Activated CD8-positive, alpha-beta memory T cell treated with anti-CD3 and anti-CD28 coated beads, Interleukin-2, amount 50 U/mL, for 24 hours (primary cell): ENCODE measurements around the gene ABLIM2.

Experiments used
- DNase-seq: peaks from one replicate; pipeline ENCODE4 v3.0.0-alpha.2; 2020; ENCODE audit errors: extremely low read depth

Gene ABLIM2

GRCh38 chr4:8192748-8193738, 34.4 kb upstream of the ABLIM2 start:
- no peak for DNase-seq

DNA sequence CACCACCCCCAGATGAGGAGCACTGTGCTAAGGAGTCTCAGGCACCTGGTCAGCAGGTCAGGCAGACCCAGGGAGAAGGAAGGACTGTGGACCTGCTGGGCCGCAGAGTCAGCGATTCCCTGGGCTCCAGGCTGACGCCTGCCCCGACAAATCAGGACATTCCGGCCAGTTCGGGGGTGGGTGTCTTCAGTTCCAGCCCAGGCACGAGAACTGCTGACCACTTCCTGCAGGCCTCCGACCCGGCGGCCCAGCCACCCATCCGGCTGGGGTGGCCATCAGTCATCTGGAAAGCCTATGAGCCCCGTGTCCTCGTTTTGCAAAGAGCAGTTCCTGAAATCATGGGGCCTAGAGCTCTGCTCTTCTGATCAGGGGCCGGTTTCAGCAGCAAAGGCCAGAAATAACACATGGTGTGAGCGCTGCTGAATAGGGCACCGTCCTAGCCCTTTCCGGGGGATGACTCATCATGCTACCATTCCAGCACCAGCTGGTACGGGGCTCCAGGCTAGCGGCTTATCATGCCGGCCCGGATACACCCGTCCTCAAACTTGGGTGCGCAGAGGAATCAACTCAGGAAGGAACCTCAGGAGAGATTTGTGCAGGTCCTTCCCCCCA, 32.6 kb upstream of the ABLIM2 start:
- no peak for DNase-seq

GRCh38 chr4:8189551-8190466, 31.2 kb upstream of the ABLIM2 start:
- no peak for DNase-seq

GRCh38 chr4:8188743-8189550, 30.3 kb upstream of the ABLIM2 start:
- no peak for DNase-seq

- no peak for DNase-seq
Observed at GRCh38 chr4:8188085-8188484, 29.5 kb upstream of the ABLIM2 start.

- no peak for DNase-seq
Observed at GRCh38 chr4:8185930-8186329, 27.3 kb upstream of the ABLIM2 start.

- DNase-seq = no peak
Observed at GRCh38 chr4:8185295-8185694, 26.7 kb upstream of the ABLIM2 start.

- DNase-seq = no peak
Observed at GRCh38 chr4:8184061-8184460, 25.4 kb upstream of the ABLIM2 start.

GRCh38 chr4:8182858-8183725, 24.5 kb upstream of the ABLIM2 start:
- DNase-seq = no peak

GRCh38 chr4:8182294-8182693, 23.7 kb upstream of the ABLIM2 start:
- no peak for DNase-seq

DNA sequence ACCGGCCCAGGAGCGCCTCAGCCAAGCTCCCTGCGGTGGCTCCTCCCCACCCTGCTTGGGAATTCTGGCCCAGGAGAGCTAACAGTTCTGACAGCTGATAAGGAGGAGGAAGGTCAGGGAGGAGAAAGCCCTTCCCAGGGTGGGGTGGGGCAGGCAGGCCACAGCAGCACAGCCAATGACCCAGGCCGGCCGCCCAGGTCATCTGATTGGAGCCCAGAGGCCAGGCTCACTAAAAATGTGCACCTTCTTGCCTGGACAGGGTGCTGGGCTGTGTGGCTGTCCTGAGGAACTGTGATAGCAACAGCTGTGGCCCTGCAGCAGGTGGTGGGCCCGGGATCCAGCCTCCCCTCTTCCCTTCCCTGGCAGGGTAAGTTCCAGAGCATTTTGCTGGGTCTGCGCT, 23.2 kb upstream of the ABLIM2 start:
- DNase-seq = no peak

DNA sequence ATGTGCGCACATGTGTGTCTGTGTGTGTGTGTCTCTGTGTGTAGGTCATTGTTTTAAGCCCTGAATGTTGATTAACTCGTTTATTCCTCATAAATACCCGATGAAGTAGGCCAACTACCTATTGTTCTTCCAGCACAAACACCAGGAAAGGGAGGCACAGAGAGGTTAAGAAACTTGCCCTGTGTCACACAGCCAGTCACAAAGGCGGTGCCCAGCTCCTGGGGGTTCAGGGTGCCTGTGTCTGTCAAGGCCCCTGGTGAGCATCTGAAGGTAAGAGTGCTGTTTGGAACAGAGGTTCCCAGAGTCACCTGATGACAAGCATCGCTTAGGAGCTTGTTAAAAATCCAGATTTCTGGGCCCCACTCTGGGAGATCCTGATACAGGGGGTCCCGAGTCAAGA, 22.5 kb upstream of the ABLIM2 start:
- DNase-seq = no peak

GRCh38 chr4:8180310-8181093, 21.9 kb upstream of the ABLIM2 start:
- DNase-seq = no peak

DNA sequence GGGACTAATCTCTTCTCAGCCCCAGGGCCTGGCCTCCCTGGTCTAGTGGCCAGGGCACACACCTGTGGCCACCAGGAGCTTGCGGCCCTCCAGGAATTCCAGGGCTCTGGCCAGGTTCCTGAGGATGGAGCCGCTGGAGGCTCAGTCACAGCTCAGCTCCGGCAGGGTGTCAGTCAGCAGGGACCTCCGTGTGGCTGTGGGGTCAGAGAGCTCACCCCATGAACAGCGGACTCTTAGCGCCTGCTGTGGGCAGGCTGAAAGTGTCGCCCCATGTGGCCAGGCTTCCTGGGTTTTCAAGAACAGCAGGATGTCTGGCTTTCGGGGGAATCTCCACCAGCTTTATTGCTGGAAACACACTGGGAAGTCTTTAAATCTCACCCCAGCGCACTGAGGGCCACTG, 21.2 kb upstream of the ABLIM2 start:
- no peak for DNase-seq

GRCh38 chr4:8179074-8179473, 20.5 kb upstream of the ABLIM2 start:
- DNase-seq = no peak

DNA sequence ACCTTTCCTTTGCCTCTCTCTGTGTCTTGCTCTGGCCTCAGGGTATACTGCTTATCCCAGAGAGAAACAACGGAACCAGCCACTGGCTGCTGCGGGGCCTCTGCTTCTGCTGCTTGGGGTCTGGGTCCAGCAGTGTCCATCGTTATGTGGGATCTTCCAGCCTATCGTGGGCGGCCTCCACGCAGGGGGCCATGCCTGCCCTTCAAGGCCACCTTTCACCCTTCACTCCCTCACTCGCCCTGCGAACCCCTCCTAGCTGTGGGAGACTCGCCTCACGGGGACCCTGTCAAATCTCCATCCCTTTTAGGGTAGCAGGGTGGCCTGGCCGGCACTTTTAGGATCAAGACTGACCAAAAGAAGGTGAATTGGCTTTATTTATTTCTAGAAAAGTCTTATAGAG, 19.3 kb upstream of the ABLIM2 start:
- no peak for DNase-seq

DNA sequence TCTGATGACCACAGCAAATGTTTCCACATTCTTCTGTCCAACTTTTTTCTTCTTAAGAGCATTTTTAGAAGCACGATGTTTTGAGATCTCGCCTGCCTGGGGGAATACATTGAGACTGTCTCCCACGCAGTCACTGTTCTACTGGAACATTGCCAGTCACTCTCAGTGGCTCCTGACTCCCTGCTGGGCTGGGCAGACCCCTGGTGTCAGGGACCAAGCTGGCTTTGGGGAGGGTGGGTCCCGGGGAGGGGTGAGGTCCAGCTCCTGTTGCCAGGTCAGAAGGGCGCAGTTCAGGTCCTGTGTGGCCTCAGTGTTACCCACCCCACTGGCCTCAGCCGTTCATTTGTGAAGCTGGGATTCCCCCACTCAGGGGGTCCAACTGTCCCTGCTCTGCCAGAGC, 18.9 kb upstream of the ABLIM2 start:
- DNase-seq = no peak

DNA sequence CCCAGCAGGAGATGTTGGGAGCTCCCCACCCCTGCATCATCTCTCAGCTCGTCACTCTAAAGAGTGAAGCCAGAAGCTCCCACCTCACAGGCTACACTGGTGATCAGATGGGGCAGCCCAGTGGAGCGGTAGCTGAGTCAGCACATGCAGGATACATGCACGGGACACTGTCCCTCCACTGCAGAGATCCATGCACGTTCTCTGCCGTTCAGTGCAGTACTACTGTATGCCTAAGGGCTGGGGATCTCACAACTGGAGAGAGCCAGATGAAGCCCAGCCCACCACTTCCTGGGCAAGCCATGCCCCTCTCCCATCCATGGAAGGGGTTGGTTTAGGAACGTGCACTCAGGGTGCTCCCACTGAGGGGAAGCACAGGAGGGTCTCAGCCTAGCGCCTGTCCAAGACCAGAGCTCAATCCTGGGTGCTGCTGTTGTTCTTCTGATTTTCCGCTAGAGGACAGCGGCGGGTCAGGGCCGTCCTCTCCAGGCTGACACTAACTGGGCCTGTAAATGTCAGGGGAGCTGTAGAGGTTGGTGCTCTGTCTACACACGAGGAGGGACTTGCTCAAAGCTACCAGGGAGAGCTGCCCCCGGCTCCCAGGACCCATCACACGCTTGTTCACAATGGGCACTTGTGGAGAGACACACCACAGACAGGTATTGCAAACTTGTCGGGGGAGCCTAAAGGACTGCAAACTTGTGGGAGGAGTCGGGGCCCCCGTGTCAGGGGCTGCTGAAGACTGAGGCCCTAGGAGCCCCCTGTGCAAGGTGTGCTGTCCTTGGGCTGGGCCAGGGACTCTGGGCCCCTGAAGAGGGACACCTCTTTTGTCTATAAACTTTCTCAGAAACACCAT, 18.2 kb upstream of the ABLIM2 start:
- DNase-seq = no peak

DNA sequence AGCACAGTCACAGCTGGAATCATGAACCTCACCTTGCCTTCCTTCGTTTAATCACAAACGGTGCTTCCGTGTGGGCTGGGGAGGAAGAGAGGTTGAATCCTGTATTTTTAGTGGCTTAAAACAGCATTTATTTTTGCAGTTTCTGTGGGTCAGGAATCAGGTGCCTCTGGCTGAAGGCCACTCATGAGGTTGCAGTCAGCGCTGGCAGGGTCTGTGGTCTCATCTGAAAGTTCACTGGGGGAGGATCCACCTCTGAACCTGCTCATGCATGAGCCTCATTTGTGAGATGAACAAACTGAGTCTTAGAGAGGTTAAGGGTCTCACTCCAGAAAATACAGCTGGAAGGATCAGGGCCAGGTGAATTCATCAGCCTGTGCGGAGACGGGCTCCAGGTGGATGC, 17.1 kb upstream of the ABLIM2 start:
- no peak for DNase-seq
